Colonic mucosa (tissue), 4 donors: ENCODE data around the gene ABCC3. TPM values are rescaled to one million over a fixed set of nuclear protein-coding genes. Genes with fewer than 3 reads are reported as not detected.

Experiments used
- DNase-seq: peaks from one replicate; pipeline ENCODE4 v3.0.0-alpha.2; 2020
- H3K27ac ChIP-seq: fragments of 200-600 bp; one replicate; pipeline ENCODE4 v1.8.0; 2021
- H3K27me3 ChIP-seq: fragments of 200-600 bp; one replicate; pipeline ENCODE4 v1.8.0; 2021
- H3K36me3 ChIP-seq: fragments of 200-600 bp; one replicate; pipeline ENCODE4 v1.8.0; 2021
- H3K4me1 ChIP-seq: fragments of 200-600 bp; one replicate; pipeline ENCODE4 v1.8.0; 2021; ENCODE audit warnings: mild to moderate bottlenecking
- H3K4me3 ChIP-seq: fragments of 200-600 bp; one replicate; pipeline ENCODE4 v1.8.0; 2021
- H3K9ac ChIP-seq, 2 donors: one replicate each; pipeline ENCODE4 v1.7.0; 2013; ENCODE audit warnings: control low read depth in 2 of 2, low read depth in 2 of 2, low read length in 2 of 2
- H3K9me3 ChIP-seq: fragments of 200-600 bp; one replicate; pipeline ENCODE4 v1.8.0; 2021
- CTCF ChIP-seq: fragments of 200-600 bp; IDR thresholded peaks from one replicate; pipeline ENCODE4 v1.8.0; 2022; ENCODE audit warnings: antibody characterized with exemption, mild to moderate bottlenecking
- intact Hi-C: fragments of 100-400 bp; cut with DNase I; formaldehyde crosslinking; loops from one replicate; pipeline ENCODE4 v1.14.1; 2022
- total RNA-seq, 2 donors: library from RNA; stranded (reverse); fragmentation: NEBNext Ultra II Directional in 1 of 2; extraction: Animal tissue kit (Norgen Biotek cat#: 25700) in 1 of 2; gene quantifications; one replicate each; pipeline ENCODE4 v1.2.1, GENCODE V29; 2021
- donor health status: healthy.
- donor health status: DM: no; HTN: no; CAD: no.
- donor health status: DM: no; HTN: no; CAD: no.

ABCC3 gene
- total RNA-seq, 2 donors from 2014 or later: 187 to 226 TPM

- Histone ChIP-seq H3K27ac (peak overlapping the region; percentile 69), H3K4me1 (peaks cover 26% of the 10 kb centered on the region), H3K9me3 (no peaks in the 10 kb centered on the region), H3K27me3 (no peaks in the 10 kb centered on the region), H3K4me3 (peak overlapping the region; percentile 68), H3K36me3 (no peaks in the 10 kb centered on the region), H3K9ac (peak overlapping the region; percentile 86 to 99)
- intact Hi-C loops: loop anchor here (5.0 kb wide), 2 partner anchors 47 to 62 kb away; no protein-coding TSS in a partner anchor
- no peak for DNase-seq
- no peak for TF ChIP-seq CTCF
Observed at GRCh38 chr17:50634915-50635731, 442 bp downstream of the ABCC3 start.

- Histone ChIP-seq H3K4me1 (peaks cover 29% of the 10 kb centered on the region), H3K27ac (peak overlapping the region; percentile 69), H3K4me3 (peak overlapping the region; percentile 68), H3K36me3 (no peaks in the 10 kb centered on the region), H3K9ac (peak overlapping the region; percentile 86 to 99), H3K27me3 (no peaks in the 10 kb centered on the region), H3K9me3 (no peaks in the 10 kb centered on the region)
- intact Hi-C loops: no loop called here
- no peak for DNase-seq
- TF ChIP-seq CTCF: no peak
Observed at GRCh38 chr17:50635732-50635981, 976 bp downstream of the ABCC3 start.

GRCh38 chr17:50635982-50636803 lies 1.5 kb downstream of the ABCC3 start:
- Histone ChIP-seq H3K4me1 (peaks cover 34% of the 10 kb centered on the region), H3K4me3 (peak overlapping the region; percentile 68), H3K27ac (peak overlapping the region; percentile 69), H3K9ac (peak overlapping the region; percentile 58 to 99), H3K9me3 (no peaks in the 10 kb centered on the region), H3K27me3 (no peaks in the 10 kb centered on the region), H3K36me3 (no peaks in the 10 kb centered on the region)
- DNase-seq: no peak
- no peak for TF ChIP-seq CTCF
- intact Hi-C loops: no loop called here

GRCh38 chr17:50636804-50637195 lies 2.1 kb downstream of the ABCC3 start:
- no peak for DNase-seq
- H3K36me3 ChIP-seq: no peaks in the 10 kb centered on the region
- TF ChIP-seq CTCF: no peak
- no peaks in the 10 kb centered on the region for H3K27me3 ChIP-seq
- H3K9ac ChIP-seq: peak overlapping the region in 1 of 2 donors; percentile 99
- no peak overlapping the region for H3K27ac ChIP-seq
- H3K4me1 ChIP-seq: peaks cover 34% of the 10 kb centered on the region
- intact Hi-C loops: no loop called here
- H3K4me3 ChIP-seq: no peak overlapping the region
- H3K9me3 ChIP-seq: no peaks in the 10 kb centered on the region

GRCh38 chr17:50637829-50638605 lies 3.3 kb downstream of the ABCC3 start:
- peaks cover 34% of the 10 kb centered on the region for H3K4me1 ChIP-seq
- H3K27ac ChIP-seq: peak overlapping the region; percentile 86
- no peaks in the 10 kb centered on the region for H3K36me3 ChIP-seq
- H3K9ac ChIP-seq: peak overlapping the region in 1 of 2 donors; percentile 99
- intact Hi-C loops: no loop called here
- no peak overlapping the region for H3K4me3 ChIP-seq
- DNase-seq: peak; percentile 58
- H3K27me3 ChIP-seq: no peaks in the 10 kb centered on the region
- TF ChIP-seq CTCF: no peak
- no peaks in the 10 kb centered on the region for H3K9me3 ChIP-seq
